GM12891 (cell line): Measurements from ENCODE around the gene NINJ2.

Experiments
- POLR2A ChIP-seq: IDR thresholded peaks from 2 replicates; pipeline ENCODE4 v1.6.1; 2011; ENCODE audit warnings: low read depth, low read length, control low read depth
- POLR2AphosphoS5 ChIP-seq: IDR thresholded peaks from 2 replicates; pipeline ENCODE4 v1.6.1; 2011; ENCODE audit warnings: low read depth, low read length, control low read depth

GRCh38 chr12:570921-571794, 92.1 kb downstream of the NINJ2 start:
- no peak for TF ChIP-seq POLR2AphosphoS5
- no peak for TF ChIP-seq POLR2A
